Fibroblast of lung (primary cell): ENCODE data around the gene TGFBR2.

Experiments used
- EZH2 ChIP-seq: IDR thresholded peaks from 2 replicates; pipeline ENCODE4 v1.5.1; 2012; ENCODE audit warnings: low read length, control low read depth, mild to moderate bottlenecking; ENCODE audit errors: missing control alignments
- TF ChIP-seq, protein P1 (sequence below), 2 donors: IDR thresholded peaks in 1 of 2; conservative IDR thresholded peaks in 1 of 2; 1 replicate in 1 of 2; 2 replicates in 1 of 2; pipeline ENCODE4 v1.5.1; 2011 to 2012; ENCODE audit warnings: low read length in 2 of 2, control low read depth in 1 of 2, inconsistent platforms in 1 of 2, low read depth in 1 of 2, mild to moderate bottlenecking in 1 of 2

DNA sequence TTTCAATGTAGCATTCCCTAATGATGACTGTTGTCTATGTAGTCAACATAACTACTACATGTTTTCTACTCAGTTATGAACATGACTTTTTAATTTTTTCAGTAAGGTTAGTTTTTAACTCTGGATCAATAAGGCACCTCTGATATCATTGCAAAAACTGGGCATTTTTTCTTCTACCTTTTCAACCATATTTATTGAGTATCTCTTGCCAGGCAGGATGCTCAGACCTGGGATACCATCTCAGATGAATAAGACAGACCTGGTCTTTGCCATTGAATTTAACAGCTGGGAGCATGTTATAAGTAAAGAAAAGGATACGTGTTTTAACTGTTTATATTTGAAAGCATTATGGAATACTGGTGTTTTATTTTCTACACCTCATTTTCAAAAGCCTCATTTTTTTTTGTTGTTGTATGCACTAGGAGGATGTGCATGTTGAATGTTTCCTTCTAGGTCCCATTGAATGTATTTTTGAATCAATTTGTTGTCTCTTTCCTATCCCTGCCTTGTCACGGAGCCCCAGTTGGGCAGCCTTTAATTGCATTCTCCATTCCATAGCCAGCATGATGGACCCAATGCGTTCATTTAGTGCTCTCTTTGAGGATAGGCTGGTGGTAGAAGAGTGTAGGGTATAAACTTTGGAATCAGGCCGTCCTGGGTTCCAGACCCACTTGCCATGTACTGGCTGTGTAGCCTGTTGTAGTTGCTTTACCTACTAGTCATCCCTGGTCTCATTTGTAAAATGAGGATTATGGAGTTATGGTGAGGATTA, 3.7 kb downstream of the TGFBR2 start:
- TF ChIP-seq, protein P1, sequence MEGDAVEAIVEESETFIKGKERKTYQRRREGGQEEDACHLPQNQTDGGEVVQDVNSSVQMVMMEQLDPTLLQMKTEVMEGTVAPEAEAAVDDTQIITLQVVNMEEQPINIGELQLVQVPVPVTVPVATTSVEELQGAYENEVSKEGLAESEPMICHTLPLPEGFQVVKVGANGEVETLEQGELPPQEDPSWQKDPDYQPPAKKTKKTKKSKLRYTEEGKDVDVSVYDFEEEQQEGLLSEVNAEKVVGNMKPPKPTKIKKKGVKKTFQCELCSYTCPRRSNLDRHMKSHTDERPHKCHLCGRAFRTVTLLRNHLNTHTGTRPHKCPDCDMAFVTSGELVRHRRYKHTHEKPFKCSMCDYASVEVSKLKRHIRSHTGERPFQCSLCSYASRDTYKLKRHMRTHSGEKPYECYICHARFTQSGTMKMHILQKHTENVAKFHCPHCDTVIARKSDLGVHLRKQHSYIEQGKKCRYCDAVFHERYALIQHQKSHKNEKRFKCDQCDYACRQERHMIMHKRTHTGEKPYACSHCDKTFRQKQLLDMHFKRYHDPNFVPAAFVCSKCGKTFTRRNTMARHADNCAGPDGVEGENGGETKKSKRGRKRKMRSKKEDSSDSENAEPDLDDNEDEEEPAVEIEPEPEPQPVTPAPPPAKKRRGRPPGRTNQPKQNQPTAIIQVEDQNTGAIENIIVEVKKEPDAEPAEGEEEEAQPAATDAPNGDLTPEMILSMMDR (conservative IDR thresholded peaks at IDR 0.05 in 1 of 2, IDR thresholded peaks at IDR 0.05 in 1 of 2; ENCODE audit: low read depth in 1 of 2, low read length in 2 of 2), result no peak
- no peak for TF ChIP-seq EZH2
